ENCODE data around the gene SLC26A11. TPM values are rescaled to one million over a fixed set of nuclear protein-coding genes. Genes with fewer than 3 reads are reported as not detected.

The SLC26A11 gene
- total and polyA plus RNA-seq, 8 donors = 2.3 to 93.3 (median 7.9) TPM

- no peak for DNase-seq
- WGBS, 5 donors = 87 to 91% (median 89%) methylated on average over 17 to 18 of the region's 18 CpGs
- TF ChIP-seq POLR2A (IDR thresholded peaks at IDR 0.05) = no peak
- no peak for TF ChIP-seq EP300 (IDR thresholded peaks at IDR 0.05)
- no peak for TF ChIP-seq CTCF (IDR thresholded peaks at IDR 0.05)
- TF ChIP-seq POLR2AphosphoS5 (IDR thresholded peaks at IDR 0.05) = no peak
- H3K27me3 ChIP-seq = no peaks in the 10 kb centered on the region
- H3K9me3 ChIP-seq = no peaks in the 10 kb centered on the region
- no peak overlapping the region for H3K27ac ChIP-seq
- intact Hi-C loops (cut with DNase I; ENCODE audit: low total_unique reads) = no loop called here
- peaks cover 0 to 30% (median 25%) of the 10 kb centered on the region in 4 donors for H3K36me3 ChIP-seq
- peaks cover 17 to 47% (median 43%) of the 10 kb centered on the region in 4 donors for H3K4me1 ChIP-seq
- H3K4me3 ChIP-seq = no peak overlapping the region
Measured at GRCh38 chr17:80222376-80223141, 2.3 kb downstream of the SLC26A11 start.

- no peak overlapping the region for H3K4me3 ChIP-seq
- intact Hi-C loops (cut with DNase I; ENCODE audit: low total_unique reads) = no loop called here
- 93 to 96% (median 95%) methylated on average over 18 of the region's 18 CpGs for WGBS, 5 donors
- H3K9me3 ChIP-seq = no peaks in the 10 kb centered on the region
- no peaks in the 10 kb centered on the region for H3K27me3 ChIP-seq
- TF ChIP-seq POLR2AphosphoS5 (IDR thresholded peaks at IDR 0.05) = no peak
- TF ChIP-seq EP300 (IDR thresholded peaks at IDR 0.05) = no peak
- TF ChIP-seq POLR2A (IDR thresholded peaks at IDR 0.05) = no peak
- TF ChIP-seq CTCF (IDR thresholded peaks at IDR 0.05) = no peak
- peaks cover 16 to 41% (median 37%) of the 10 kb centered on the region in 4 donors for H3K4me1 ChIP-seq
- no peak overlapping the region for H3K27ac ChIP-seq
- H3K36me3 ChIP-seq = peaks cover 0 to 33% (median 27%) of the 10 kb centered on the region in 4 donors
- DNase-seq = no peak
Measured at GRCh38 chr17:80223142-80223815, 3.1 kb downstream of the SLC26A11 start.

- Histone ChIP-seq H3K36me3 (peaks cover 0 to 40% (median 33%) of the 10 kb centered on the region in 4 donors), H3K4me3 (no peak overlapping the region), H3K27ac (no peak overlapping the region), H3K9me3 (no peaks in the 10 kb centered on the region), H3K4me1 (peaks cover 11 to 36% (median 30%) of the 10 kb centered on the region in 4 donors), H3K27me3 (no peaks in the 10 kb centered on the region)
- intact Hi-C loops (cut with DNase I; ENCODE audit: low total_unique reads) = no loop called here
- DNase-seq = no peak
- TF ChIP-seq POLR2A (IDR thresholded peaks at IDR 0.05) (no peak), CTCF (IDR thresholded peaks at IDR 0.05) (no peak), POLR2AphosphoS5 (IDR thresholded peaks at IDR 0.05) (no peak), EP300 (IDR thresholded peaks at IDR 0.05) (no peak)
- WGBS, 5 donors = 80 to 98% (median 92%) methylated on average over 11 of the region's 11 CpGs
Measured at GRCh38 chr17:80223838-80224497, 3.7 kb downstream of the SLC26A11 start.

GRCh38 chr17:80224683-80225082 lies 4.5 kb downstream of the SLC26A11 start:
- Histone ChIP-seq H3K27me3 (no peaks in the 10 kb centered on the region), H3K4me1 (peaks cover 5 to 29% (median 23%) of the 10 kb centered on the region in 4 donors), H3K27ac (no peak overlapping the region), H3K9me3 (no peaks in the 10 kb centered on the region), H3K4me3 (no peak overlapping the region), H3K36me3 (peaks cover 0 to 47% (median 35%) of the 10 kb centered on the region in 4 donors)
- intact Hi-C loops (cut with DNase I; ENCODE audit: low total_unique reads) = no loop called here
- TF ChIP-seq POLR2A (IDR thresholded peaks at IDR 0.05) (no peak), CTCF (IDR thresholded peaks at IDR 0.05) (no peak), POLR2AphosphoS5 (IDR thresholded peaks at IDR 0.05) (no peak), EP300 (IDR thresholded peaks at IDR 0.05) (no peak)
- 83 to 90% (median 86%) methylated on average over 6 of the region's 6 CpGs for WGBS, 5 donors
- no peak for DNase-seq

Measured in stomach (tissue), 9 donors.